ENCODE results near the gene SUV39H2.

SUV39H2 gene

GRCh38 chr10:14909101-14909500, 30.4 kb downstream of the SUV39H2 start:
- DNase-seq (ENCODE audit: low read depth) = no peak
- TF ChIP-seq, protein P1, sequence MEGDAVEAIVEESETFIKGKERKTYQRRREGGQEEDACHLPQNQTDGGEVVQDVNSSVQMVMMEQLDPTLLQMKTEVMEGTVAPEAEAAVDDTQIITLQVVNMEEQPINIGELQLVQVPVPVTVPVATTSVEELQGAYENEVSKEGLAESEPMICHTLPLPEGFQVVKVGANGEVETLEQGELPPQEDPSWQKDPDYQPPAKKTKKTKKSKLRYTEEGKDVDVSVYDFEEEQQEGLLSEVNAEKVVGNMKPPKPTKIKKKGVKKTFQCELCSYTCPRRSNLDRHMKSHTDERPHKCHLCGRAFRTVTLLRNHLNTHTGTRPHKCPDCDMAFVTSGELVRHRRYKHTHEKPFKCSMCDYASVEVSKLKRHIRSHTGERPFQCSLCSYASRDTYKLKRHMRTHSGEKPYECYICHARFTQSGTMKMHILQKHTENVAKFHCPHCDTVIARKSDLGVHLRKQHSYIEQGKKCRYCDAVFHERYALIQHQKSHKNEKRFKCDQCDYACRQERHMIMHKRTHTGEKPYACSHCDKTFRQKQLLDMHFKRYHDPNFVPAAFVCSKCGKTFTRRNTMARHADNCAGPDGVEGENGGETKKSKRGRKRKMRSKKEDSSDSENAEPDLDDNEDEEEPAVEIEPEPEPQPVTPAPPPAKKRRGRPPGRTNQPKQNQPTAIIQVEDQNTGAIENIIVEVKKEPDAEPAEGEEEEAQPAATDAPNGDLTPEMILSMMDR (IDR thresholded peaks at IDR 0.05; ENCODE audit: control insufficient read depth, insufficient read depth, low read depth, low read length, missing control alignments) = no peak
- no peak overlapping the region for H3K4me3 ChIP-seq (ENCODE audit: control insufficient read depth, low read depth, low read length)

- H3K4me3 ChIP-seq (ENCODE audit: control insufficient read depth, low read depth, low read length) = no peak overlapping the region
- no peak for DNase-seq (ENCODE audit: low read depth)
- TF ChIP-seq, protein P1 (IDR thresholded peaks at IDR 0.05; ENCODE audit: control insufficient read depth, insufficient read depth, low read depth, low read length, missing control alignments) = no peak
These were observed 32.3 kb downstream of the SUV39H2 start for GRCh38 chr10:14910953-14911352.

GRCh38 chr10:14911801-14912200, 33.1 kb downstream of the SUV39H2 start:
- no peak for DNase-seq (ENCODE audit: low read depth)
- no peak overlapping the region for H3K4me3 ChIP-seq (ENCODE audit: control insufficient read depth, low read depth, low read length)
- TF ChIP-seq, protein P1 (IDR thresholded peaks at IDR 0.05; ENCODE audit: control insufficient read depth, insufficient read depth, low read depth, low read length, missing control alignments) = no peak

DNA sequence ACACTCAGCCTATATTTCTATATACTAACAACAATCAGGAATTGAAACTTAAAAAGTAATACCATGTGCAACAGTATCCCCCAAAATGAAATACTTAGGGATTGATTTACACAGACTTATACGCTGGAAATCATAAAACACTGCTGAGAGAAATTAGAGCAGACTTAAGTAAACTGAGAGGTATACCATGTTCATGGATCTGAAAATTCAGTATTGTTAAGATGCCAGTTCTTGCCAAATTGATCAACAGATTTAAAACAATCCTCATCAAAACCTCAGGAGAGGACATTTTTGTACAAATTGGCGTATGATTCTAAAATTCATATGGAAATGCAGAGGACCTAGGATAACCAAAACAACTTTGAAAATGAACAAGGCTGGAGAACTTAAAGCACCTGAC, 37.9 kb downstream of the SUV39H2 start:
- DNase-seq (ENCODE audit: low read depth) = no peak
- no peak overlapping the region for H3K4me3 ChIP-seq (ENCODE audit: control insufficient read depth, low read depth, low read length)
- TF ChIP-seq, protein P1 (IDR thresholded peaks at IDR 0.05; ENCODE audit: control insufficient read depth, insufficient read depth, low read depth, low read length, missing control alignments) = no peak

DNA sequence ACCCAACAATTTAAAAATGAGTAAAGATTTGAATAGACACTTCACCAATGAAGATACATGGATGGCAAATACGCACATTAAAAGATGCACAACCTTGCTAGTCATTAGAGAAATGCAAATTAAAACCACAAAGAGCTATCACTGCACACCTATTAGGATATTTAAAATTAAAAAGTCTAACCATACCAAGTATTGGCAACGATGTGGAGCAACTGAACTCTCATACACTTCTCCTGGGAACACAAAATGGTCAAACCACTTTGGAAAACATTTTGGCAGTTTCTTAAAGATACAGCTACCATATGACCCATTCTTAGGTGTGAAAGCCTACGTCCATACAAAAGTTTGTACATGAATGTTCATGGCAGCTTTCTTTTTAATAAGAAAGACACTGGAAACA, 39.2 kb downstream of the SUV39H2 start:
- H3K4me3 ChIP-seq (ENCODE audit: control insufficient read depth, low read depth, low read length) = no peak overlapping the region
- TF ChIP-seq, protein P1 (IDR thresholded peaks at IDR 0.05; ENCODE audit: control insufficient read depth, insufficient read depth, low read depth, low read length, missing control alignments) = no peak
- DNase-seq (ENCODE audit: low read depth) = no peak

GRCh38 chr10:14918964-14919363, 40.3 kb downstream of the SUV39H2 start:
- H3K4me3 ChIP-seq (ENCODE audit: control insufficient read depth, low read depth, low read length) = no peak overlapping the region
- no peak for DNase-seq (ENCODE audit: low read depth)
- TF ChIP-seq, protein P1 (IDR thresholded peaks at IDR 0.05; ENCODE audit: control insufficient read depth, insufficient read depth, low read depth, low read length, missing control alignments) = no peak

- TF ChIP-seq, protein P1 (IDR thresholded peaks at IDR 0.05; ENCODE audit: control insufficient read depth, insufficient read depth, low read depth, low read length, missing control alignments) = no peak
- no peak for DNase-seq (ENCODE audit: low read depth)
- H3K4me3 ChIP-seq (ENCODE audit: control insufficient read depth, low read depth, low read length) = no peak overlapping the region
These were observed 45.3 kb downstream of the SUV39H2 start for GRCh38 chr10:14924013-14924412.

Data from AG09309 (cell line).